Endothelial cell of umbilical vein (primary cell): ENCODE results near the gene H3-3A. TPM values are rescaled to one million over a fixed set of nuclear protein-coding genes. Genes with fewer than 3 reads are reported as not detected.

ENCODE experiments used
- BruUV-seq: library from RNA; stranded (reverse); fragments of 400-500 nt; replicated peaks from 2 replicates; lab custom pipeline; 2021; lab: Mats Ljungman, UMichigan
- CTCF ChIA-PET: fragments of 300-600, 350-600 bp; sonication (Branson Sonifier 250); formaldehyde crosslinking; loops from one replicate; lab custom pipeline; 2021; ENCODE audit warnings: antibody characterized with exemption, inconsistent platforms; lab: Charles Lee
- POLR2A ChIA-PET: fragments of 300-600, 350-600 bp; sonication (Branson Sonifier 250); formaldehyde crosslinking; loops from one replicate; lab custom pipeline; 2021; ENCODE audit warnings: antibody characterized with exemption, inconsistent platforms; lab: Charles Lee
- DNase-seq: peaks from one replicate; pipeline ENCODE4 v3.0.0-alpha.2; 2011; ENCODE audit warnings: low read depth, low spot score
- FAIRE-seq: peaks from 2 replicates; lab custom pipeline; 2011; peaks lifted over from hg19 to GRCh38; lab: Jason Lieb, UNC
- H2AFZ ChIP-seq: 2 replicates; pipeline ENCODE4 v1.6.0; 2012; ENCODE audit warnings: low read depth, low read length, control low read depth, inconsistent platforms
- H3K27ac ChIP-seq: 2 replicates; pipeline ENCODE4 v1.5.1; 2011; ENCODE audit warnings: low read depth, mild to moderate bottlenecking, control low read depth, low read length, moderate library complexity; ENCODE audit not compliant: insufficient read depth
- H3K27me3 ChIP-seq, 2 experiments: 2 replicates each; pipeline versions ENCODE4 v1.6.0 to v1.6.1; 2011; ENCODE audit warnings: low read length in 2 of 2, mixed read lengths in 1 of 2; ENCODE audit not compliant: control insufficient read depth in 2 of 2, insufficient read depth in 2 of 2
- H3K36me3 ChIP-seq, 2 experiments: 2 replicates in 1 of 2; 3 replicates in 1 of 2; pipeline ENCODE4 v1.5.1; 2011; ENCODE audit warnings: low read length in 2 of 2, mild to moderate bottlenecking in 1 of 2, moderate library complexity in 1 of 2; ENCODE audit not compliant: control insufficient read depth in 2 of 2, insufficient read depth in 2 of 2; ENCODE audit errors: extremely low read depth in 1 of 2
- H3K4me1 ChIP-seq: 3 replicates; pipeline ENCODE4 v1.5.1; 2011; ENCODE audit warnings: mild to moderate bottlenecking, low read length; ENCODE audit not compliant: control insufficient read depth, insufficient read depth; ENCODE audit errors: extremely low read depth
- H3K4me2 ChIP-seq: 2 replicates; pipeline ENCODE4 v1.6.1; 2011; ENCODE audit warnings: low read length, control low read depth, mixed read lengths; ENCODE audit not compliant: insufficient read depth
- H3K4me3 ChIP-seq, 3 experiments: fragments of 200-600 bp in 1 of 3; sonication (generic), shearing (Covaris generic) in 1 of 3; replicated peaks in 1 of 3; 2 replicates each; pipeline ENCODE4 v1.5.1; 2011 to 2016; ENCODE audit warnings: control low read depth in 3 of 3, low read length in 3 of 3, mild to moderate bottlenecking in 2 of 3, inconsistent platforms in 1 of 3, low read depth in 1 of 3, moderate library complexity in 1 of 3; ENCODE audit not compliant: insufficient read depth in 1 of 3
- H3K79me2 ChIP-seq: 2 replicates; pipeline ENCODE4 v1.6.0; 2012; ENCODE audit warnings: low read length, inconsistent platforms; ENCODE audit not compliant: control insufficient read depth, insufficient read depth
- H3K9ac ChIP-seq: replicated peaks from 2 replicates; pipeline ENCODE3; 2011; ENCODE audit warnings: low read length, control low read depth; ENCODE audit not compliant: insufficient read depth; ENCODE audit errors: extremely low read depth
- H3K9me1 ChIP-seq: replicated peaks from 3 replicates; pipeline ENCODE4 v1.6.0; 2011; ENCODE audit warnings: mild to moderate bottlenecking, low read length; ENCODE audit not compliant: control insufficient read depth, insufficient read depth; ENCODE audit errors: extremely low read depth
- H3K9me3 ChIP-seq: replicated peaks from 2 replicates; pipeline ENCODE4 v1.5.1; 2012; ENCODE audit warnings: low read length, inconsistent platforms; ENCODE audit not compliant: control insufficient read depth, insufficient read depth
- H4K20me1 ChIP-seq: replicated peaks from 2 replicates; pipeline ENCODE3; 2011; ENCODE audit warnings: mild to moderate bottlenecking, low read length; ENCODE audit not compliant: control insufficient read depth, insufficient read depth; ENCODE audit errors: extremely low read depth
- CTCF ChIP-seq, 2 donors: IDR thresholded peaks; 1 replicate in 1 of 2; 2 replicates in 1 of 2; pipeline ENCODE4 v1.5.1; 2011; ENCODE audit warnings: low read length in 2 of 2, mild to moderate bottlenecking in 2 of 2, moderate library complexity in 2 of 2, control low read depth in 1 of 2, inconsistent platforms in 1 of 2, low read depth in 1 of 2; ENCODE audit not compliant: insufficient read depth in 1 of 2; ENCODE audit errors: extremely low read depth in 1 of 2
- JUN ChIP-seq: IDR thresholded peaks from 2 replicates; pipeline ENCODE4 v1.6.1; 2011; ENCODE audit warnings: borderline replicate concordance, low read depth; ENCODE audit not compliant: insufficient read length, insufficient read depth
- POLR2A ChIP-seq: IDR thresholded peaks from 2 replicates; pipeline ENCODE4 v1.6.1; 2012; ENCODE audit warnings: low read depth, mild to moderate bottlenecking, control low read depth, low read length
- dilution Hi-C: fragments of 300-500 bp; cut with MboI; formaldehyde crosslinking; loops from one replicate; pipeline ENCODE4 v1.15.0; 2019; ENCODE audit warnings: low sequenced_read_pairs; ENCODE audit not compliant: extremely low pct_ligation_motif_present
- intact Hi-C: fragments of 100-400 bp; cut with micrococcal nuclease; formaldehyde crosslinking; loops from one replicate; pipeline ENCODE4 v1.10.0; 2022
- polyA plus RNA-seq, 4 experiments: library from polyadenylated mRNA; depleted of rRNA in 3 of 4; stranded (reverse) in 3 of 4; unstranded in 1 of 4; fragments of >200 nt; gene quantifications; 2 replicates each; pipeline versions ENCODE4 v1.2.1 to v1.2.3, GENCODE V29; 2011 to 2012; ENCODE audit warnings: missing spikeins in 1 of 4
- total RNA-seq: library from RNA; stranded (reverse); gene quantifications from 2 replicates; pipeline ENCODE4 v1.2.3, GENCODE V29; 2021

The H3-3A gene
- total and polyA plus RNA-seq, 2 donors (not counting 3 experiments of a cell fraction or from before 2014, with no cell fraction given) = 426 to 477 TPM

GRCh38 chr1:226034482-226034881, 28.0 kb upstream of the H3-3A start:
- Histone ChIP-seq H3K79me2 (no peaks in the 10 kb centered on the region), H3K27ac (no peak overlapping the region), H3K9ac (no peak overlapping the region)

More at GRCh38 chr1:226034482-226034881, 28.0 kb upstream of the H3-3A start:
- FAIRE-seq (peak; percentile 96), DNase-seq (peak; percentile 89)
- H3K4me3 ChIP-seq = no peak overlapping the region
- H3K4me1 ChIP-seq = peaks cover 3% of the 10 kb centered on the region
- H3K27me3 ChIP-seq = no peaks in the 10 kb centered on the region
- no peaks in the 10 kb centered on the region for H3K9me1 ChIP-seq
- CTCF ChIA-PET = interaction anchor here (0.9 to 1.8 kb wide), 8 partner anchors 15 to 560 kb away, joined by 3 to 10 read pairs (median 5); partner anchors contain the start of gene H3-3A
- TF ChIP-seq JUN = peak; percentile 16
- no peak for TF ChIP-seq POLR2A
- TF ChIP-seq CTCF (IDR thresholded peaks at IDR 0.05; ENCODE audit: extremely low read depth in 1 of 2, insufficient read depth in 1 of 2, low read depth in 1 of 2, low read length in 2 of 2) = no peak
- POLR2A ChIA-PET = interaction anchor here (0.5 to 1.4 kb wide), 2 partner anchors 28 to 150 kb away, joined by 4 to 7 read pairs; partner anchors contain the start of gene H3-3A
- H3K36me3 ChIP-seq = no peaks in the 10 kb centered on the region
- H2AFZ ChIP-seq = peak overlapping the region; percentile 73
- intact Hi-C loops = loop anchor here (1.0 kb wide), 2 partner anchors 28 to 32 kb away; partner anchors contain the start of gene H3-3A
- H4K20me1 ChIP-seq = no peaks in the 10 kb centered on the region
- dilution Hi-C loops = no loop called here
- H3K4me2 ChIP-seq = no peak overlapping the region
- H3K9me3 ChIP-seq = no peaks in the 10 kb centered on the region
- BruUV-seq = no TSS peak
